NT2/D1 (cell line): ENCODE results near the gene DAPK1.

Source experiments
- SUZ12 ChIP-seq: IDR thresholded peaks from 2 replicates; pipeline ENCODE4 v1.6.1; 2011; ENCODE audit not compliant: insufficient read length, insufficient read depth; ENCODE audit errors: extremely low read depth
- YY1 ChIP-seq: IDR thresholded peaks from 2 replicates; pipeline ENCODE4 v1.6.1; 2011; ENCODE audit not compliant: insufficient read length, insufficient read depth

- TF ChIP-seq SUZ12 = no peak
- TF ChIP-seq YY1 = no peak
Observed at GRCh38 chr9:87587864-87588263, 90.2 kb downstream of the DAPK1 start.
